ENCODE measurements around the gene CASKIN2. TPM values are rescaled to one million over a fixed set of nuclear protein-coding genes. Genes with fewer than 3 reads are reported as not detected.

CASKIN2 gene
- total RNA-seq, 1 experiment from 2014 or later: 37.0 TPM

DNA sequence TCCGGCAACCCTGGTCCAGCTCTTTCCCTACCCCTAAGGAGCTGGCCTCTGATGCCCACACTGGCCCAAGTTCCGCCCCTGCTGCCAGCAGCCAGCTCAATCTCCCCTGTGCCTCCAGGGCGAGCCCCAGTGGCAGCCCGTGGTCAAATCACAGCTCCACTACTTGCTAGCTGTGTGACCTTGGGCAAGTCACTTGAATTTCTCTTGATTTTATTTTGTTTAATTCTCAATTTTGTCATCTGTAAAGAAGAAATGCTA, 10.3 kb downstream of the CASKIN2 start:
- Histone ChIP-seq H4K5ac (ENCODE audit: insufficient read length, low read depth, low read length) (no peak overlapping the region), H3K14ac (ENCODE audit: insufficient read depth, low read length) (no peak overlapping the region), H4K8ac (replicated peaks; ENCODE audit: insufficient read length, low read depth, low read length) (no peak overlapping the region), H3K23me2 (ENCODE audit: insufficient read length, low read depth, low read length, poor library complexity, severe bottlenecking) (no peaks in the 10 kb centered on the region), H3K27me3 (ENCODE audit: insufficient read depth, low read length) (no peaks in the 10 kb centered on the region), H4K91ac (ENCODE audit: insufficient read length, low read depth, low read length) (no peak overlapping the region), H3K4ac (ENCODE audit: low read depth, low read length) (no peak overlapping the region), H3T11ph (ENCODE audit: low read length) (no peak overlapping the region), H3K56ac (ENCODE audit: insufficient read length, low read depth, low read length) (no peak overlapping the region), H3K27ac (ENCODE audit: insufficient read length, low read depth, low read length) (no peak overlapping the region), H3K79me1 (ENCODE audit: insufficient read depth, low read depth, low read length, poor library complexity, severe bottlenecking) (no peaks in the 10 kb centered on the region), H3K79me2 (ENCODE audit: insufficient read depth, low read length) (no peaks in the 10 kb centered on the region), H3K4me2 (ENCODE audit: insufficient read depth, insufficient read length, low read length) (no peak overlapping the region), H2BK20ac (ENCODE audit: low read depth, low read length, poor library complexity, severe bottlenecking) (no peak overlapping the region), H3K4me1 (ENCODE audit: insufficient read depth, low read length) (no peaks in the 10 kb centered on the region), H2AK5ac (ENCODE audit: insufficient read length, low read length) (no peak overlapping the region), H4K20me1 (ENCODE audit: control insufficient read depth, insufficient read depth, insufficient read length) (no peaks in the 10 kb centered on the region), H3K23ac (ENCODE audit: insufficient read length, low read depth, low read length) (no peak overlapping the region), H2BK5ac (ENCODE audit: insufficient read length, low read length) (no peak overlapping the region), H3K9ac (ENCODE audit: extremely low read depth, insufficient read length, low read length) (no peak overlapping the region), H3K18ac (ENCODE audit: insufficient read length, low read depth, low read length) (no peak overlapping the region), H2AFZ (ENCODE audit: low read length) (no peak overlapping the region), H3K9me3 (ENCODE audit: control insufficient read depth, low read depth, low read length) (no peaks in the 10 kb centered on the region), H2BK15ac (ENCODE audit: low read depth, low read length) (no peak overlapping the region), H2BK12ac (ENCODE audit: insufficient read length, low read depth, low read length) (no peak overlapping the region), H2BK120ac (ENCODE audit: low read depth, low read length, poor library complexity, severe bottlenecking) (no peak overlapping the region)
- Mint-ChIP-seq H3K4me3 (no peak overlapping the region; a peak in 1 of 5 replicates), H3K36me3 (ENCODE audit: insufficient read depth in 1 of 3, low read depth in 3 of 3) (peaks cover 0 to 39% (median 27%) of the 10 kb centered on the region in 3 experiments; a peak in 5 of 7 replicates), H3K4me1 (no peaks in the 10 kb centered on the region), H3K9me3 (no peaks in the 10 kb centered on the region), H3K27me3 (ENCODE audit: low read depth) (no peaks in the 10 kb centered on the region), H3K27ac (no peak overlapping the region)
- TF ChIP-seq, protein P1, sequence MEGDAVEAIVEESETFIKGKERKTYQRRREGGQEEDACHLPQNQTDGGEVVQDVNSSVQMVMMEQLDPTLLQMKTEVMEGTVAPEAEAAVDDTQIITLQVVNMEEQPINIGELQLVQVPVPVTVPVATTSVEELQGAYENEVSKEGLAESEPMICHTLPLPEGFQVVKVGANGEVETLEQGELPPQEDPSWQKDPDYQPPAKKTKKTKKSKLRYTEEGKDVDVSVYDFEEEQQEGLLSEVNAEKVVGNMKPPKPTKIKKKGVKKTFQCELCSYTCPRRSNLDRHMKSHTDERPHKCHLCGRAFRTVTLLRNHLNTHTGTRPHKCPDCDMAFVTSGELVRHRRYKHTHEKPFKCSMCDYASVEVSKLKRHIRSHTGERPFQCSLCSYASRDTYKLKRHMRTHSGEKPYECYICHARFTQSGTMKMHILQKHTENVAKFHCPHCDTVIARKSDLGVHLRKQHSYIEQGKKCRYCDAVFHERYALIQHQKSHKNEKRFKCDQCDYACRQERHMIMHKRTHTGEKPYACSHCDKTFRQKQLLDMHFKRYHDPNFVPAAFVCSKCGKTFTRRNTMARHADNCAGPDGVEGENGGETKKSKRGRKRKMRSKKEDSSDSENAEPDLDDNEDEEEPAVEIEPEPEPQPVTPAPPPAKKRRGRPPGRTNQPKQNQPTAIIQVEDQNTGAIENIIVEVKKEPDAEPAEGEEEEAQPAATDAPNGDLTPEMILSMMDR (conservative IDR thresholded peaks at IDR 0.05): no peak
- DNase-seq: no peak
- no CpG with 5 or more reads among the region's 4 CpGs for WGBS (ENCODE audit: extremely low coverage, insufficient read length, low lambda C conversion rate)
